DMS153 treated with DMSO at 0.1 percent for 48 hours (cell line): ENCODE results near the gene ISG15.

Experiments
- DNase-seq: peaks from one replicate; lab custom pipeline; 2025; ENCODE audit not compliant: unreplicated experiment; lab: John Stamatoyannopoulos, UW

Gene ISG15

DNA sequence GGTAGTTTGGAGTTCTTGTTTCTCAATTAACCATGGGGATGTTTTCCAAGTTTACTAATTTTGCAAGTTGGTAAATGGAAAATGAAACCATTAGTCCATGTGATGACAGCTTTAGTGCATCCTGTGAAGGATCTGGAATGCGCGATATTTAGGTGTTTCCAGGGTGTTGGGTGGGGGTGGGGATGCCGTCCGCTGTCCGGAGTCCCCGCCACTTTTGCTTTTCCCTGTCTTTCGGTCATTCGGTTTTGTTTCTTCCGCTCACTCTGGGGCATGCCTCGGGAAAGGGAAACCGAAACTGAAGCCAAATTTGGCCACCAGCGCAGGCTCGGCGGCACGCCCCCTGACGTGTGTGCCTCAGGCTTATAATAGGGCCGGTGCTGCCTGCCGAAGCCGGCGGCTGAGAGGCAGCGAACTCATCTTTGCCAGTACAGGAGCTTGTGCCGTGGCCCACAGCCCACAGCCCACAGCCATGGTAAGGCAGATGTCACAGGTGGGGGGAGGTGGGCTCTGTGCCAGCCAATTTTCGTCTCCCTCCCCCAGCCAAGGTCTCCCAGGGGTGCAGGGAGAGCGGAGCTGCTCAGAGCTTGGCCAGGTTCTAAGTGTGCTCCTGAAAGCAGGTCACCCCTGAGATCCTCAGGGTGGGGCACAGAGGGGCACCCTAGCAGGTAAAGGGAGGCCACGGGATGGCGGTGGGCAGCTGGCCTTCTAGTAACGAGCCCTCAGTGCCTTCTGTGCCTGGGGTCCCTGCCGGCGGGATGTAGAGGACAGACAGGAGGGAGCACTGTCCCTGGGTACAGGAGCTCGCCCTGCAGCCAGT lies at the start of gene ISG15:
TSS of gene ISG15 (plus strand) at position 393 of the 817 bp plus-strand sequence. CDS start at position 470, 77 bp downstream.
- DNase-seq = peak; percentile 83

DNA sequence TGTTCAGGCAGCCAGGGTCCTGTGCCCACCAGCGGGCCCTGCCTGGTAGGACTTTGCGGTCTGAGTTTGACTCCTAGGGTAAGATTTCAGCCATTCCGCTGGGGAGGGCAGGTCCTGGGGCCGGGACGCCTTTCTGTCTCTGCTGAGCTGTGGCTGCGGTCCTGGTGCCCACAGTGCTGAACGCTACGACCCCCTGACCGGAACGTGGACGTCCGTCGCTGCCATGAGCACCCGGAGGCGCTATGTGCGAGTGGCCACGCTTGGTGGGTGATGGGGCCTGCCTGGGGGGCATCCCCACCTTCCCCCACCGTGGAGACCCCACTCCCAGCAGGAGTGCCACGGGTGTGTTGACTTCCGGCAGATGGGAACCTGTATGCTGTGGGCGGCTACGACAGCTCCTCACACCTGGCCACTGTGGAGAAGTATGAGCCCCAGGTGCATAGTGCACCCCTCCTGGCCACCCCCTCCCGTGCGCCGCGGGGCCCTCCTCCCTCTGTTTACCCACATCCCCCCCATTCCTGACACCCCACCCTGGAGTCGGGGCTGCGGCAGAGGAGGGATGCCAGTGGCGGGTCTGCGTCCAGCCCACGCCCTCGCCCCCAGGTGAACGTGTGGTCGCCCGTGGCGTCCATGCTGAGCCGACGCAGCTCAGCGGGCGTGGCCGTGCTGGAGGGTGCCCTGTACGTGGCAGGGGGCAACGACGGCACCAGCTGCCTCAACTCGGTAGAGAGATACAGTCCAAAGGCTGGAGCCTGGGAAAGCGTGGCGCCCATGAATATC lies 49.4 kb upstream of the ISG15 start:
- no peak for DNase-seq

DNA sequence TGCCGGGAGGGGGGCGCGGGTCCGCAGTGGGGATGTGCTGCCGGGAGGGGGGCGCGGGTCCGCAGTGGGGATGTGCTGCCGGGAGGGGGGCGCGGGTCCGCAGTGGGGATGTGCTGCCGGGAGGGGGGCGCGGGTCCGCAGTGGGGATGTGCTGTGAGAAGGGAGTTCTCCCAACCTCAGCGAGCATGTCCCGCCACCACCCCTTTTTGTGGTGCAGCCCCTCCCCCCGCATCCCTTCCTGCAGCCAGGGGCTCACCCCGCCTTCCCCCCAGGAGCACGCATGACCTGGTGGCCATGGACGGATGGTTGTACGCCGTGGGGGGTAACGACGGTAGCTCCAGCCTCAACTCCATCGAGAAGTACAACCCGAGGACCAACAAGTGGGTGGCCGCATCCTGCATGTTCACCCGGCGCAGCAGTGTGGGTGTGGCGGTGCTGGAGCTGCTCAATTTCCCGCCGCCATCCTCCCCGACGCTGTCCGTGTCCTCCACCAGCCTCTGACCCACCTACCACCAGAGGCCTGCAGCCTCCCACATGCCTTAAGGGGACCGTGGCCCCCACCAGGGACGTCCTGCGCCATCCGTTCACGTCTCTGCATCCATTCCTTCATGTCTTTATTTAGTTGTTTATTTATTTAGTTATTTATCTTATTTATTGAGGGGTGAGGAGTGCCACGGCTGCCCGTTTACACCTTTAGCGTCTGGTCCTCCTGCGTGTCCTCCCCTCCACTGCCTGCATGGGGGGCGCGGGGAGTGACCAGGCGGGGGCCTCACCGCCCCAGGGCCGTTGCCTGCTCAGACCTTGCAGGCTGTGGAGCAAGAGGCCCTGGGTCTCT lies 48.4 kb upstream of the ISG15 start:
- no peak for DNase-seq

DNA sequence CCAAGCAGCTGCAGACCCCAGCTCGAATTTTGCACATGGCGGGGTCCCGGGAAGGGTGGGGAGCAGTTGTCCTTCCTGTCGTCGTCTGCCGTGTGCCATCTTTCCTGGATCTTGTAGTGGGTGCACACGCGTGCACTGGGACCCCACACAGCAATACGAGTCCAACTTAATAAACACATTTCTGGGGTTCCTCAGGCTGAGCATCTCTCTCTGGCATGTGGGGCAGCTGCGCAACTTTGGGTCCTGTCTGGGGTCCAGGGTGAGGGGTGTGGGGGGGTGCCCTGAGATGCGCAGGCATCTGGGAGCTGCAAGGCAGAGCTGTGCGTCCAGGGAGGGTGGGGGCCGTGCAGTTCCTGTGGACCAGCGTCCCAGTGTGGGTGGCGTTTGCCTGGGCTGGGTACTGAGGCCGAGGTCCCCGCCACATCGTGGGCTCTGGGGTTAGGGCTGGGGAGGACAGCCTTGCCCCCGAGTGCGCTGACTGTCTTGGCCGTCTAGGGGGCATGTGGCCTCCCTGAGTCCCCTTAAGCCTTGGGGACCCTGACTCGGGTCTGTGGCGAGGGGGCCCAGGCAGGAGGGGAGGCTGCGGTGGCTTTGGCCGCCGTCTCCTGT lies 47.7 kb upstream of the ISG15 start:
- DNase-seq = no peak

DNA sequence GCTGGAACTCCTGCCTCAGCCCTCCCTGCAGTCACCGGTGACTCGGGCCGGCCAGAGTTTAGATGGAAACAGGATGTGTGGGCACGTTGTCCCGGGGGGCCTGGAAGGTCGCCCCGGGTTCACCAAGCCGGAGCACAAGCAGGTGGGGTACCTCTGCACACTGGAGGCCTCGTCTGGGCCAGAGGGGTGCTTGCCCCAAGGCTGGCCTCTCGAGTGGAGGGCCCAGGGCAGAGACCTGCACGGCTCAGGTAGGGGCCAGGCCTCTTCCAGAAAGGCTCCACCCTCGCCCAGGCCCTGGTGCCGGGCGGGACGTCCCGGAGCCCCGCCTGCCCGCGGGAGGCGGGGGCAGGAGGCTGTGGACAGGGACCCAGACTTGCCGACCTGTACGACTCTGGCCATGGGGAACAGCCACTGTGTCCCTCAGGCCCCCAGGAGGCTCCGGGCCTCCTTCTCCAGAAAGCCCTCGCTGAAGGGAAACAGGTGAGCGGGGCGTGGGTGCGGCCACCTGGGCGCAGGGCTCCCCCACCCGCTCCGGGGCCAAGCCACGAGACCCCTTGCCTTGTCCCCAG lies 47.1 kb upstream of the ISG15 start, which contains the start of gene PLEKHN1:
TSS of gene PLEKHN1 (plus strand) at position 348 of the 569 bp plus-strand sequence. CDS start at position 398, 50 bp downstream.
- DNase-seq = no peak

DNA sequence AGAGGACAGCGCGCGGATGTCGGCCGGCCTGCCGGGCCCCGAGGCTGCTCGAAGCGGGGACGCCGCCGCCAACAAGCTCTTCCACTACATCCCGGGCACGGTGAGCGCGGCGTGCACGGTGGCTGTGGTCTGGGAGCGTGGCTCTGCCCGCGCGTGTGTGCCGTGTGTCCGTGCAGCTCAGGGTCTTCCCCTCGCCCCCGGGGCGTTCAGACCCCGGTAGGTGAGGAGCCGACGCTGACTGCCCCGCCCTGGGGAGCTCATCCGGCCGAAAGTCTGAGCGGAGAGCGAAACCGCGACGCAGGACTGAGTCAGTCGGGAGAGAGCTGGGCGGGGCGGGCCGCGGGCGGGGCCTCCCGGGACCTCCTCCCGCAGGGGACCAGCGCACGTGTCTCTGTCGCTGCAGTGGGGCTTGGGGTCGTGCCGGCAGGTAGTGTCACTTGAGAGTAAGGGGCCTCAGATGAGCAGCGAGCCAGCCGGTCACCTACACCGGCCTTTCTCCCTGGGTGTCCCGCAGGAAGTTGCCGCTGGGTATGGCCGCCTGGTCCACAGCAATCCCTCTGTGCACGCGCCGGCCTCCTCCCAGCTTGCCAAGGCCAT lies 46.5 kb upstream of the ISG15 start:
- DNase-seq = no peak

DNA sequence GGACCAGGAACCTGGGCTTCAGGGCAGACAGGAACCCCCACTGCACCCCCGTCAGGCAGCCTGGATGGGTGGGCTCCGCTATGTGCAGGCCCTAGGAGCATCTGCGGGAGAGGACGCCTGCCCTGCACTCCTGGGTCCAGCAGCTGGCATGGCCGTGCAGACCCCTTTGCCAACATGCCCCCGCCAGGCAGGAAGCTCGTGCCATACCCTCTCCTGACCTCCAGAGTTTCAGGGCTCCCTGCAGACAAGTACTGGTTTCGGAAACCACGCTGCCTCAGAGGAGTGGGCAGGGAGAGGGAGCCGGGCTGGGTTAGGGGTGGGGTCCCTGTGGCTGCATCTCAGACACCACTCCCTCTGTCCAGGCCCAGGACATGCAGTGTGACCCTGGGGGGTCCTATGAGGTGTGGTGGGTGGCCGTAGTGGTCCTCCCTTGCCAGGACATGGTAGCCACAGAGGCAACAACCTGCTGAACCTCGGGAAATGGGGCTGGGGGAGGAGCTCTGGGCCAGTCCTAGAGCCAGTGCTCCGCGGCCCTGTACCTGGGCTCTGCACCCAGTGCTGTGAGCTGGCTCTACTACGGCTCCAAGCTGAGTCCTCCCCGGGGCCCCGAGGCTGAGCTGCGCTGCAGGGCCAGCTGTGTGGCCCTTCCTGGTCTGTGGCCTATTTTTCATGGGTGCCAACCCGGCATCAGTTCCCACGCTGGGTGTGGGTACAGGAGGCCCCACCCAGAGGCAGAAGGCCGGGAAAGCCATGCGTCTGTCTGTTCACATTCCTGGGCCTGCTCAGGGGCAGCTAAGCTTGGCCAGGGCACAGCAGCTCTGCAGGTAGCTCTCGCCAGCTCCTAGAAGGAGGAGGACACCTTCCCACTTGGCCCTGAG lies 45.6 kb upstream of the ISG15 start:
- no peak for DNase-seq

DNA sequence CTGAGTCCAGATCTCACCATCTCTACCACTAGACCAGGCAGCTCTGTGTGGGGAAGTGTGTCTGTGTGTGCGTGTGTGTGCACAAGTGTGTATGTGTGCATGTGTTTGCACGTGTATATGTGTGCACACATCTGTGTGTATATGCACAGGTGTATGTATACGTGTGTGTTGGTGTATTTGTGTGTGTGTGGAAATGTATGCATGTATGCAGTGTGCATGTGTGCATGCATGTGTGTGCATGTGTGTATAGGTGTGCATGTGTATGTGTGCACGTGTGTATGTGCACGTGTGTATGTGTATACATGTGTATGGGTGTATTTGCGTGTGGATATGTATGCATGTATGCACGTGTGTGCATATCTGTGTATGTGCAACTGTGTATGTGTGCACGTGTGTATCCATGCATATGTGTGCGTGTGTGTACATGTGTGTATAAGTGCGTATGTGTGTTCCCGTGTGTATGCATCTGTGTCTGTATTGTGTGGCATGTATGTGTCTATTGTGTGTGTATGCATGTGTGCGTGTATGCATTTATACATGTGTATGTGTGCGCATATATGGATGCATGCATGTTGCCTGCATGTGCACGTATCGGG lies 43.9 kb upstream of the ISG15 start:
- no peak for DNase-seq

DNA sequence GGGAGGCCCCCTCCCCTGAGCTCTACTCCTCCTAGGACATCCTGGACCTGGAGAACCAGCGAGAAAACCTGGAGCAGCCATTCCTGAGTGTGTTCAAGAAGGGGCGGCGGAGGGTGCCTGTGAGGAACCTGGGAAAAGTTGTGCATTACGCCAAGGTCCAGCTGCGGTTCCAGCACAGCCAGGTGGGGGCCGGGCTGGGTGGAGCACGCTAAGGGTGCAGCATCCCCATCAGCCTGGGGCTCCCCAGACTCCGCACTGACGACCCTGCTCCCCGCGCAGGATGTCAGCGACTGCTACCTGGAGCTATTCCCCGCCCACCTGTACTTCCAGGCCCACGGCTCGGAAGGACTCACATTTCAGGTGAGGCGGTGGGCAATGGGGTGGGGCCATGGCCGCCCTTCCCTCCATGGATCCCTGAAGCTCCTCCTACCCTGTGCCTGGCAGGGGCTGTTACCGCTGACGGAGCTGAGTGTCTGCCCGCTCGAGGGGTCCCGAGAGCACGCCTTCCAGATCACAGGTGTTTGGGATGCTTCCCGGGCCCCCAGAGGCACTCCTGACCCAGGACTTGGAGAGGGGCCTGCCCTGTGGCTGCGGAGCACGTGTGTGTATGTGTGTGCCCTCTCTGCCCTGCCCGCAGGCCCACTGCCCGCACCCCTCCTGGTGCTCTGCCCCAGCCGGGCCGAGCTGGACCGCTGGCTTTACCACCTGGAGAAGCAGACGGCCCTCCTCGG lies 42.9 kb upstream of the ISG15 start:
- no peak for DNase-seq

DNA sequence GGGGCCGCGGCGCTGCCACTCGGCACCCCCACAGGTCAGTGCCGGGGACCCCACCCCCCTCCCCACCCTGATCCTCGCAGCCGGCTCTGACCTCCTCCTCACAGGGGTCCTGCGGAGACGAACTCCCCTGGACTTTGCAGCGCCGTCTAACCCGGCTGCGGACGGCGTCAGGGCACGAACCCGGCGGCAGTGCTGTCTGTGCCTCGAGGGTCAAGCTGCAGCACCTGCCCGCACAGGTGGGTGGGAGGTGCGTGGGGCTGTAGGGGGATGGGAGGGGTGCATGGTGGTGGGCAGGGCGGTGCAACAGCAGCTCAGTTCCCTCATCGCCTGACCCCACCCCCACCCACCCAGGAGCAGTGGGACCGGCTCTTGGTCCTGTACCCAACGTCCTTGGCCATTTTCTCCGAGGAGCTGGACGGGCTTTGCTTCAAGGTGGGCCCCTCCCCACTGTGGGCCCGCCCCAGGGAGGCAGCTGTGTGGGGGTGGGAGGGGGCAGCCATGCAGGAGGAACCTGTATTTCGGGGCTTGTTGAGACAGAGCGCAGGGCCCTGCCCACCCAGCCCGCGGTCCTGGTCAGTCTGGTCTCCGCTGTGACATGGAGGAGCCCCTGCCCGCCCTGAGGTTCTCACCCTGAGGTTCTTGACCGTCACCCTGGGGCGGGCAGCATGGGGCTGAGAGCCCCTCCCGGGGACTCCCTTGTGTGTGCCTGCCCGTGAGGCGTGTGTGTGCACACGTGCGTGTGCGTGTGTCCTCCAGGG lies 42.1 kb upstream of the ISG15 start:
- DNase-seq = no peak

DNA sequence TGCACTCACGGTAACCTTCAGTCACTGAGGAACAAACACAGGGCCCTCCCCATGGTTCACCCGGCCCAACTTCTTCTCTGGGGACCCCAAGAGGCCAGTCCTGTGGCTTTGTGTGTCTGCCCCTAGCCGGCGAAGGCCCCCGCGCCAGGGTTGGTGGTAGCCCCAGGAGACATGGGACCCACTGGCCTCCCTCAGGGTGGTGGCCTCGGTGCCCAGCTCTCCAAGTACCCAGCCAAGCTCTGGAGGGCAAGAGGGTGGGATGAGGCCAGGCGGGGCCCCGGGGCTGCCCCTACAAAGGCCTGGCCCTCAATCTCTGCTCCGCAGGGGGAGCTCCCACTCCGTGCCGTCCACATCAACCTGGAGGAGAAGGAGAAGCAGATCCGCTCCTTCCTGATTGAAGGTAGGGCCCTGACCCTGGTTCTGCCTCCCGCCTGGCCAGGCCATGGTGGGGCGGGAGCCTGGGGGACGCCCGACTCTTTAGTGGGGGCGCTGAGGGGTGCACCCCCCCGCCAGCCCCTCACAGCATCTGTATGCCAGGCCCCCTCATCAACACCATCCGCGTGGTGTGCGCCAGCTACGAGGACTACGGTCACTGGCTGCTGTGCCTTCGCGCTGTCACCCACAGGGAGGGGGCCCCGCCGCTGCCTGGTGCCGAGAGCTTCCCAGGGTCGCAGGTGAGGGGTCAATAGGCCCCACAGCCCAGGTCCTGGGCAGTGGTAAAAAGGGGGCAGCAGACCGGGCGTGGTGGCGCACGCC lies 41.4 kb upstream of the ISG15 start:
- no peak for DNase-seq

DNA sequence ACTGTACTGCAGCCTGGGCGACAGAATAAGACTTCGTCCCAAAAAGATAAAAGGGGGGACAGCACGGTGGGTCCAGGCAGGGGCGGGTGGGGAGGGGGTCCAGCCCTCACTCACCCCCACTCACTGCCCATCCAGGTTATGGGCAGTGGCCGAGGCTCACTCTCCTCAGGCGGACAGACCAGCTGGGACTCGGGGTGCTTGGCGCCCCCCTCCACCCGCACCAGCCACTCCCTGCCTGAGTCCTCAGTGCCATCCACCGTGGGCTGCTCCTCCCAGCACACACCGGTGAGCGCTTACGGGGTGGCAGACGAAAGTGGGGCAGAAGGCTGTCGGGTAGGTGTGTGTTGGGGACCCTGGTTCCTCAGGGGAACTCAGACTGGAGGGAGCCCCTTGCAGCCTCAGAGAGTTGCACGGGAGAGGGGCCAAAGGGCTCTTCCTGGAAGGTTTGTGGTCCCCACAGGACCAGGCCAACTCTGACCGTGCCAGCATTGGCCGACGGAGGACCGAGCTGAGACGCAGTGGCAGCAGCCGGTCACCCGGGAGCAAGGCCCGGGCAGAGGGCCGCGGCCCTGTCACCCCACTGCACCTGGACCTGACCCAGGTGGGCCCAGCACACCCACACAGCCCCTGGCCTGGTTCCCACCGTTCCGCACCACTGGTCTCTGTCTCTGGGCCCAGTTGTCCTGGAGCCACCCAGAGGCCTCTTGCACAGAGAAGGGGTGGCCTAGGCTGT lies 40.4 kb upstream of the ISG15 start:
- DNase-seq = no peak

DNA sequence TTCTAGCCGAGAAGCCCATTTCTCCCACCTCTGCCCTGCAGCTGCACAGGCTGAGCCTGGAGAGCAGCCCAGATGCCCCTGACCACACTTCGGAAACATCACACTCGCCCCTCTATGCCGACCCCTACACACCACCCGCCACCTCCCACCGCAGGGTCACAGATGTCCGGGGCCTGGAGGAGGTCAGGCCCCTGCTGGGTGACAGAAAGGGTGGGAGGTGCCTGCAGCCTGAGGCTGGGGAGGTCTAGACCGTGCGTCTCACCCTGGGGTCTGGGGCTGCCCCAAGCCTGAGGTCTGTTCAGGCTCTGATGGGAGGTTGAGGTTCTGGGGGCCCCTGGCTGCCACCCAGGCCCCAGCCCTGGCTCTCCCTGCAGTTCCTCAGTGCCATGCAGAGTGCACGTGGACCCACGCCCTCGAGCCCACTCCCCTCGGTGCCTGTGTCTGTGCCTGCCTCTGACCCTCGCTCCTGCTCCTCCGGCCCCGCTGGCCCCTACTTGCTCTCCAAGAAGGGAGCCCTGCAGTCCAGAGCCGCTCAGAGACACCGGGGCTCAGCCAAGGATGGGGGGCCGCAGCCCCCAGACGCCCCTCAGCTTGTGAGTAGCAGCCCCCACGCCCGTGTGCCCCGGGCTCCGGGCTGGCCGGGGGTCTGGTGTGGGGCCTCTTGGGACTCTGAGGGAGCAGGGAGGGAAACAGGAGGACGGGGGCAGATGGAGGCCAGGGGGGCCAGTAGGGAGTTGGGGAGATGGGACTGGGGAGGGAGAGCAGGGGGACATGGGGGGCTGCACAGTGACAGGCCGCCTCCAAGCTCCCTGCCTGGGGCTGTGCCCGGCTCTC lies 39.6 kb upstream of the ISG15 start:
- no peak for DNase-seq

DNA sequence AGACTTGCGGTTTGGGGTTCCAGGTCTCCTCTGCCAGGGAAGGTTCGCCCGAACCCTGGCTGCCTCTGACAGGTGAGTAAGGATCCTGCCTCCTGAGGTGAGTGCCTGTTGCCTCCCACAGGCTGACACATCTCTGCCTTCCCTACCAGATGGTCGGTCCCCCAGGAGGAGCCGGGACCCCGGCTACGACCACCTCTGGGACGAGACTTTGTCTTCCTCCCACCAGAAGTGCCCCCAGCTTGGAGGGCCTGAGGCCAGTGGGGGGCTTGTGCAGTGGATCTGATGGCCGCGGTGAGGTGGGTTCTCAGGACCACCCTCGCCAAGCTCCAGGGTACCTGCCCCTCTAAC lies 39.0 kb upstream of the ISG15 start:
- DNase-seq = no peak

DNA sequence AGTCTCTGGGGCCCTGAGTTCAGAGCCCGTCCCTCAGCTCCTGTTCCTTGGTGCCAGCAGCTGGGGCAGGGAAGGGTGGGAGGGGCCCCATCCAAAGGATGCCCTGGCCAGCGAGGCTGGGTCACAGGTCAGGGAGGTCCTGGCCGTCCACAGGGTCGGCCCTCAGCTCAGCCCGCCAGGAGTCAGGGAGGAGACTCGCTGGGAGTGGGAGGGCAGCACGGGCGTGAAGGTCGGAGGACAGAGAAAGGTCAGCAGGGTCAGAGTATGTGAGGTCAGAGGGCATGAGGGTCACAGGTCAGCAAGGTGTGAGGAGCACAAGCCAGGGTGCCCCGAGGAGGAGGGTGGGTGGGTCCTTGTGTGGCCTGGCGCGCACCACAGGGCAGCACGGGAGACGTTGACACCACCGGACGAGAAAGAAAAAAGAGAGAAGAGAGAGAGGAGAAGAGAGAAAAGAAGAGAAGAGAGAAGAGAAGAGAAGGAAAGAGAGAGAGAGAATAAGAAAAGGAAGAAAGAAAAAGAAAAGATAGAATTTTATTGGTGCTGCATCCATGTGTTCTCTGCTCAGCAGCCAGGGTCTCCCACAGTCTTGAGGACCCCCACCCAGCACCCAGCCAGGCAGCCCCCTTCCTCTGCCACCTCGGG lies 38.5 kb upstream of the ISG15 start:
- DNase-seq = no peak
